H9 (cell line): Measurements from ENCODE around the gene MSI2. TPM values are rescaled to one million over a fixed set of nuclear protein-coding genes. Genes with fewer than 3 reads are reported as not detected.

Experiments used
- DNase-seq: peaks from one replicate; pipeline ENCODE4 v3.0.0-alpha.2; 2017
- H2AFZ ChIP-seq: one replicate; pipeline ENCODE4 v1.6.1; 2013; ENCODE audit warnings: mild to moderate bottlenecking, low read length, control low read depth, moderate library complexity
- H2AK5ac ChIP-seq: 2 replicates; pipeline ENCODE4 v1.6.1; 2013; ENCODE audit warnings: low read length, control low read depth, mixed read lengths; ENCODE audit not compliant: insufficient read length
- H2BK120ac ChIP-seq: one replicate; pipeline ENCODE4 v1.6.1; 2013; ENCODE audit warnings: low read depth, mild to moderate bottlenecking, low read length, control low read depth, inconsistent platforms; ENCODE audit not compliant: poor library complexity, severe bottlenecking
- H2BK12ac ChIP-seq: 2 replicates; pipeline ENCODE4 v1.6.1; 2013; ENCODE audit warnings: low read length, control low read depth, mixed read lengths, low read depth; ENCODE audit not compliant: insufficient read length
- H2BK15ac ChIP-seq: 2 replicates; pipeline ENCODE4 v1.6.1; 2013; ENCODE audit warnings: low read depth, low read length, control low read depth
- H2BK20ac ChIP-seq: one replicate; pipeline ENCODE4 v1.6.1; 2013; ENCODE audit warnings: low read depth, mild to moderate bottlenecking, low read length, control low read depth, inconsistent platforms; ENCODE audit not compliant: poor library complexity, severe bottlenecking
- H2BK5ac ChIP-seq: 2 replicates; pipeline ENCODE4 v1.6.1; 2013; ENCODE audit warnings: low read length, control low read depth, mixed read lengths; ENCODE audit not compliant: insufficient read length
- H3K14ac ChIP-seq: 2 replicates; pipeline ENCODE4 v1.6.1; 2013; ENCODE audit warnings: low read length, control low read depth; ENCODE audit not compliant: insufficient read depth
- H3K18ac ChIP-seq: 2 replicates; pipeline ENCODE4 v1.6.1; 2013; ENCODE audit warnings: low read depth, mild to moderate bottlenecking, mixed read lengths, low read length, control low read depth; ENCODE audit not compliant: insufficient read length
- H3K23ac ChIP-seq: 2 replicates; pipeline ENCODE4 v1.6.1; 2013; ENCODE audit warnings: low read length, control low read depth, mixed read lengths, low read depth; ENCODE audit not compliant: insufficient read length
- H3K23me2 ChIP-seq: 2 replicates; pipeline ENCODE4 v1.6.1; 2013; ENCODE audit warnings: low read depth, mild to moderate bottlenecking, mixed read lengths, low read length, control low read depth; ENCODE audit not compliant: insufficient read length, poor library complexity, severe bottlenecking
- H3K27ac ChIP-seq: 2 replicates; pipeline ENCODE4 v1.5.1; 2013; ENCODE audit warnings: low read length, control low read depth, mixed read lengths, low read depth; ENCODE audit not compliant: insufficient read length
- H3K27me3 ChIP-seq: 2 replicates; pipeline ENCODE4 v1.6.1; 2013; ENCODE audit warnings: low read length, control low read depth, inconsistent platforms; ENCODE audit not compliant: insufficient read depth
- H3K4ac ChIP-seq: 2 replicates; pipeline ENCODE4 v1.6.1; 2013; ENCODE audit warnings: low read depth, mild to moderate bottlenecking, control low read depth, inconsistent platforms, low read length, moderate library complexity
- H3K4me1 ChIP-seq: 2 replicates; pipeline ENCODE4 v1.6.1; 2013; ENCODE audit warnings: low read length, control low read depth, inconsistent platforms; ENCODE audit not compliant: insufficient read depth
- H3K4me2 ChIP-seq: 2 replicates; pipeline ENCODE4 v1.6.1; 2013; ENCODE audit warnings: low read length, control low read depth, mixed read lengths; ENCODE audit not compliant: insufficient read length, insufficient read depth
- H3K56ac ChIP-seq: 2 replicates; pipeline ENCODE4 v1.6.1; 2013; ENCODE audit warnings: low read depth, mild to moderate bottlenecking, mixed read lengths, low read length, control low read depth; ENCODE audit not compliant: insufficient read length
- H3K79me1 ChIP-seq: 2 replicates; pipeline ENCODE4 v1.6.1; 2013; ENCODE audit warnings: low read depth, mild to moderate bottlenecking, moderate library complexity, low read length, control low read depth, inconsistent platforms; ENCODE audit not compliant: insufficient read depth, poor library complexity, severe bottlenecking
- H3K79me2 ChIP-seq: 2 replicates; pipeline ENCODE4 v1.6.1; 2013; ENCODE audit warnings: low read length, control low read depth, inconsistent platforms; ENCODE audit not compliant: insufficient read depth
- H3K9ac ChIP-seq: 2 replicates; pipeline ENCODE4 v1.6.1; 2013; ENCODE audit warnings: low read length, control low read depth, mixed read lengths; ENCODE audit not compliant: insufficient read length; ENCODE audit errors: extremely low read depth
- H3K9me3 ChIP-seq: one replicate; pipeline ENCODE4 v1.6.1; 2013; ENCODE audit warnings: low read depth, low read length, inconsistent platforms; ENCODE audit not compliant: control insufficient read depth
- H3T11ph ChIP-seq: one replicate; pipeline ENCODE4 v1.6.1; 2013; ENCODE audit warnings: mild to moderate bottlenecking, low read length, control low read depth, inconsistent platforms
- H4K20me1 ChIP-seq: one replicate; pipeline ENCODE4 v1.6.1; 2013; ENCODE audit not compliant: control insufficient read depth, insufficient read length, insufficient read depth
- H4K5ac ChIP-seq: 2 replicates; pipeline ENCODE4 v1.6.1; 2013; ENCODE audit warnings: low read depth, mild to moderate bottlenecking, mixed read lengths, low read length, control low read depth; ENCODE audit not compliant: insufficient read length
- H4K8ac ChIP-seq: replicated peaks from 2 replicates; pipeline ENCODE4 v1.6.1; 2013; ENCODE audit warnings: low read length, control low read depth, mixed read lengths, low read depth; ENCODE audit not compliant: insufficient read length
- H4K91ac ChIP-seq: 2 replicates; pipeline ENCODE4 v1.6.1; 2013; ENCODE audit warnings: low read depth, mild to moderate bottlenecking, moderate library complexity, mixed read lengths, low read length, control low read depth; ENCODE audit not compliant: insufficient read length
- H3K27ac Mint-ChIP-seq, 3 experiments: 2 replicates in 2 of 3; 3 replicates in 1 of 3; pipeline ENCODE4 v1.8.0; 2020 to 2021; ENCODE audit warnings: mixed read lengths in 3 of 3, mild to moderate bottlenecking in 1 of 3, moderate library complexity in 1 of 3
- H3K27me3 Mint-ChIP-seq: 2 replicates; pipeline ENCODE4 v1.8.0; 2021; ENCODE audit warnings: low read depth, mild to moderate bottlenecking, moderate library complexity, mixed read lengths
- H3K36me3 Mint-ChIP-seq, 3 experiments: 2 replicates in 2 of 3; 3 replicates in 1 of 3; pipeline ENCODE4 v1.8.0; 2020 to 2021; ENCODE audit warnings: low read depth in 3 of 3, mixed read lengths in 3 of 3; ENCODE audit not compliant: insufficient read depth in 1 of 3
- H3K4me1 Mint-ChIP-seq, 2 experiments: 2 replicates each; pipeline ENCODE4 v1.8.0; 2020; ENCODE audit warnings: mixed read lengths in 2 of 2
- H3K4me3 Mint-ChIP-seq, 2 experiments: 2 replicates in 1 of 2; 3 replicates in 1 of 2; pipeline ENCODE4 v1.8.0; 2020 to 2021; ENCODE audit warnings: mild to moderate bottlenecking in 2 of 2, mixed read lengths in 2 of 2, moderate library complexity in 1 of 2
- H3K9me3 Mint-ChIP-seq, 2 experiments: 2 replicates in 1 of 2; 3 replicates in 1 of 2; pipeline ENCODE4 v1.8.0; 2020; ENCODE audit warnings: mild to moderate bottlenecking in 2 of 2, mixed read lengths in 2 of 2, moderate library complexity in 1 of 2
- CTCF ChIP-seq: fragments of 200-600 bp; sonication (generic); conservative IDR thresholded peaks from 3 replicates; pipeline ENCODE4 v1.8.0; 2021; ENCODE audit warnings: antibody characterized with exemption, mild to moderate bottlenecking
- WGBS: extraction: QIAGEN DNeasy Blood & Tissue Kit; methylation state at CpG from one replicate; pipeline ENCODE4 v1.1.7; 2013; ENCODE audit warnings: missing lambda C conversion rate, low lambda C conversion rate, mixed read lengths; ENCODE audit not compliant: insufficient read length; ENCODE audit errors: extremely low coverage; 5-methylcytosine and 5-hydroxymethylcytosine counted together
- total RNA-seq: library from RNA; stranded (reverse); gene quantifications from 2 replicates; pipeline ENCODE4 v1.2.1, GENCODE V29; 2021

The MSI2 gene
- total RNA-seq, 1 experiment from 2014 or later, result 98.5 TPM

GRCh38 chr17:57290981-57291380, 34.7 kb downstream of the MSI2 start:
- Histone ChIP-seq H4K8ac (no peak overlapping the region), H2AK5ac (no peak overlapping the region), H2BK15ac (no peak overlapping the region), H3K79me2 (no peaks in the 10 kb centered on the region; the same call in 1 of the 2 replicates), H3K9me3 (no peaks in the 10 kb centered on the region), H4K91ac (no peak overlapping the region), H3K18ac (no peak overlapping the region), H3K23ac (no peak overlapping the region), H4K20me1 (no peaks in the 10 kb centered on the region), H2BK20ac (no peak overlapping the region), H2BK120ac (no peak overlapping the region), H3K9ac (no peak overlapping the region), H3K23me2 (no peaks in the 10 kb centered on the region), H3T11ph (no peak overlapping the region), H2BK12ac (no peak overlapping the region), H3K79me1 (peaks cover 7% of the 10 kb centered on the region), H3K56ac (no peak overlapping the region), H3K4me1 (peaks cover 18% of the 10 kb centered on the region), H2AFZ (no peak overlapping the region), H2BK5ac (no peak overlapping the region), H3K14ac (no peak overlapping the region), H3K4me2 (no peak overlapping the region), H4K5ac (no peak overlapping the region), H3K4ac (no peak overlapping the region), H3K27me3 (no peaks in the 10 kb centered on the region), H3K27ac (no peak overlapping the region)
- Mint-ChIP-seq H3K4me1 (peaks cover 60 to 71% of the 10 kb centered on the region in 2 experiments), H3K4me3 (no peak overlapping the region), H3K27me3 (no peaks in the 10 kb centered on the region), H3K27ac (no peak overlapping the region), H3K9me3 (no peaks in the 10 kb centered on the region), H3K36me3 (peaks cover 10 to 30% (median 15%) of the 10 kb centered on the region in 3 experiments; a peak in 6 of 7 replicates)
- TF ChIP-seq CTCF, result no peak
- no CpG with 5 or more reads among the region's 10 CpGs for WGBS
- no peak for DNase-seq
